Measurements from ENCODE around the gene LHX6.

LHX6 gene

DNA sequence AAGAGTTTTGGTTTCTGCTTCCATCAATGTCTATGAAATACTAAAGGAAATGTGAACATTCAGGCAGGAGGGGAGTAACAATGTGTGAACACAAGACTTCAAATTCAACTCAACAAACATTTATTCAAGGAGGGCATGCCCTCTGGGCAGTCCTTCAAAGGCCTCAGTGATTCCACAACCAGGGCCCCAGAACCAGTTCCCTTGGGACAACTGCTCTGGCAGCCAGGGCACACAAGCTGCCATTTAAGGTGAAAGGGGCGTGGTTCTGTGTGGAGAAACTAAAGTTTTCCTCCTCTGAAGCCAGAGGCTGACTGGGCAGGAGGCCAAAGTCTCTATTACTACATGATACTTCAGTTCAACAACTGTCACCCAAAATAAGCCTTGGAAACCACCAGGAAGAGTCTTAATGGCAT lies 32.7 kb upstream of the LHX6 start:
- H3K4me1 ChIP-seq (ENCODE audit: control insufficient read depth, insufficient read depth, low read length): peaks cover 11% of the 10 kb centered on the region
- H3K27me3 ChIP-seq (ENCODE audit: control insufficient read depth, insufficient read depth, low read length): no peaks in the 10 kb centered on the region
- H3K4me3 ChIP-seq (ENCODE audit: low read depth, low read length): no peak overlapping the region
- H3K27ac ChIP-seq (ENCODE audit: low read depth, low read length): no peak overlapping the region
- no peaks in the 10 kb centered on the region for H3K9me3 ChIP-seq (ENCODE audit: control insufficient read depth, insufficient read depth, low read depth, low read length)
- H3K9ac ChIP-seq (ENCODE audit: low read length): no peak overlapping the region
- peaks cover 27% of the 10 kb centered on the region for H3K36me3 ChIP-seq (ENCODE audit: control insufficient read depth, insufficient read depth, low read length)

DNA sequence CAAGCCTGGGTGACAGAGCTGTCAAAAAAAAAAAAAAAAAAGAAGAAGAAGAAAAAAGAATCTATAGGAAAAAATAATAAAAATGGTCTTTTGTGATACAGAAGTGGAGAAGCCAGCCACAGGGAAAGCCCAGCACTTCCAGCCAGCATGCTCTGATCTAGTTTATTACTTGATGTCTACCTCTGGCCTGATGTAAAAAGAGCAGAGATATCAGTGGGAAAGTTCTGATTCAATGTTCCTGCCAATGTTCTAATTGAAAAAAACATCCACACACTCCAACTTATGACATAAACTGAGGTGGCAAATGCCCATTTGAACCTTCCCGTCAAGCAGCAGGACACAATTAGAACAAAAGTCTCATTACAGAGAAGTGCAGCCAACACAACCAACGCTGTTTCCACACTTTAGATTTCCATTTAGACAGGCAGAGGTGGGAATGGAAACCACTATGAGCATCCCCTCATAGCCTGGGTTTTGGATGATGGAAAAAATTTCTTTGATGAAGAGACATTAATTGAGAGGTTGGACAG lies 30.2 kb upstream of the LHX6 start:
- H3K36me3 ChIP-seq (ENCODE audit: control insufficient read depth, insufficient read depth, low read length): peaks cover 31% of the 10 kb centered on the region
- H3K4me1 ChIP-seq (ENCODE audit: control insufficient read depth, insufficient read depth, low read length): peaks cover 11% of the 10 kb centered on the region

DNA sequence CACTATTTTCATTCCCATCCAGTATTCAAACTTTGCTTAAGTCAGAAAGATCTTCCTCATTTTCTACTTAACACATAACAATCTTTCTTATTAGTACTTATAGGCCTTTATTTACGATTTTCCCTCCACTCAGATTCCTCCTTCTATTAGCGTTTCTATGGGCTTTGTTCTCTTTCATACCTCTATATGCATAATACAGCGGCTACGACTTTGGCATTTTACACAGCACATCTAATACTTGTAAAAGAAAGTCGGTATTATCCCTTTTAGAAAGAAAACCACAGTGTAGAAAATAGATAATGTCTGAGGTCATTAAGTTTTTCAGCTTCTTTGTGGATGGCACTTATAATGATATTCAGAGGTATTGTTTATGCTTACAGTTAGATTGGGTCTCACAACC lies 27.4 kb upstream of the LHX6 start:
- Histone ChIP-seq H3K27ac (ENCODE audit: low read depth, low read length) (no peak overlapping the region), H3K9ac (ENCODE audit: low read length) (no peak overlapping the region), H3K36me3 (ENCODE audit: control insufficient read depth, insufficient read depth, low read length) (peaks cover 38% of the 10 kb centered on the region), H3K4me3 (ENCODE audit: low read depth, low read length) (no peak overlapping the region), H3K9me3 (ENCODE audit: control insufficient read depth, insufficient read depth, low read depth, low read length) (no peaks in the 10 kb centered on the region), H3K4me1 (ENCODE audit: control insufficient read depth, insufficient read depth, low read length) (peaks cover 20% of the 10 kb centered on the region), H3K27me3 (ENCODE audit: control insufficient read depth, insufficient read depth, low read length) (no peaks in the 10 kb centered on the region)

More for the DNA sequence above, 30.2 kb upstream of the LHX6 start:
- H3K27ac ChIP-seq (ENCODE audit: low read depth, low read length): no peak overlapping the region
- no peaks in the 10 kb centered on the region for H3K27me3 ChIP-seq (ENCODE audit: control insufficient read depth, insufficient read depth, low read length)
- no peak overlapping the region for H3K9ac ChIP-seq (ENCODE audit: low read length)
- no peak overlapping the region for H3K4me3 ChIP-seq (ENCODE audit: low read depth, low read length)
- H3K9me3 ChIP-seq (ENCODE audit: control insufficient read depth, insufficient read depth, low read depth, low read length): no peaks in the 10 kb centered on the region

DNA sequence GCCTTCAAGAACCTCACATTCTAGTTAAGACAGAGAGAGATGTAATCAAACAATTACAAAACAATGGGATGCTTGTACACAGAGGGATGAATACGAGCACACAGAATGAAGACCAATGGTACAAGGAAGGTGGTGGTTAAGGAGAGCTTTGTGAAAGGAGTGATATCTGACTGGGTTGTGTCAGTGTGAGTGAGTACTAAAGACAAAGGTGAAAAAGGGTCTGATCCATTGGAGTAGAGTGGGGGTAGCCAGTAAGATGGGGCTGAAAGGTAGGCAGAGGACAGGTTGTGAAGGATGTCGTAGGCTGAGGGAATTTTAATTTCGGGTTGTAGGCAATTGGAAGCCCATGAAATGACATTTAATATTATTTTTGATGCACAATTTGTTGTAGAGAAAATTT lies 26.0 kb upstream of the LHX6 start:
- no peak overlapping the region for H3K4me3 ChIP-seq (ENCODE audit: low read depth, low read length)
- peaks cover 20% of the 10 kb centered on the region for H3K4me1 ChIP-seq (ENCODE audit: control insufficient read depth, insufficient read depth, low read length)
- H3K27me3 ChIP-seq (ENCODE audit: control insufficient read depth, insufficient read depth, low read length): no peaks in the 10 kb centered on the region
- no peaks in the 10 kb centered on the region for H3K9me3 ChIP-seq (ENCODE audit: control insufficient read depth, insufficient read depth, low read depth, low read length)
- H3K9ac ChIP-seq (ENCODE audit: low read length): no peak overlapping the region
- H3K27ac ChIP-seq (ENCODE audit: low read depth, low read length): no peak overlapping the region
- H3K36me3 ChIP-seq (ENCODE audit: control insufficient read depth, insufficient read depth, low read length): peaks cover 35% of the 10 kb centered on the region

DNA sequence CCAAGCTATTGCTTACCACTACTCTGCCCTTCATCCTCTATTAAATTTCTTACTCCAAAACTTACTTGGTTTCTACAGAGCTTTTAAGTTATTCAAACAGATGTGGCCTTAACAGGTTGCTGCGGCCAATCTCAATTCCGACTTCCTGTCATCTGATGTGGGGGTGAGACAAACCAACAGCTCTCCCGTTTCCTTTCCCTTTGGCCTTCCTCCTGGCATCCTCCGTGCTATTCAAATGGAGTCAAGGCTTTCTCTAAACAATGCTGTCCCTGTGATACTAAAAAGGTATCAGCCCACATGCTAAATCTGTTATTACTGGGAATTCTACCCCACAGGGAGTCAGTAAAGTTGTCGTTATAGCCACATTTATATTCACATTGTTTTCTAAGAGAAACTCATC lies 24.0 kb upstream of the LHX6 start:
- Histone ChIP-seq H3K27me3 (ENCODE audit: control insufficient read depth, insufficient read depth, low read length) (no peaks in the 10 kb centered on the region), H3K36me3 (ENCODE audit: control insufficient read depth, insufficient read depth, low read length) (peaks cover 40% of the 10 kb centered on the region), H3K4me1 (ENCODE audit: control insufficient read depth, insufficient read depth, low read length) (peaks cover 20% of the 10 kb centered on the region), H3K9me3 (ENCODE audit: control insufficient read depth, insufficient read depth, low read depth, low read length) (no peaks in the 10 kb centered on the region), H3K4me3 (ENCODE audit: low read depth, low read length) (no peak overlapping the region), H3K9ac (ENCODE audit: low read length) (no peak overlapping the region), H3K27ac (ENCODE audit: low read depth, low read length) (no peak overlapping the region)

DNA sequence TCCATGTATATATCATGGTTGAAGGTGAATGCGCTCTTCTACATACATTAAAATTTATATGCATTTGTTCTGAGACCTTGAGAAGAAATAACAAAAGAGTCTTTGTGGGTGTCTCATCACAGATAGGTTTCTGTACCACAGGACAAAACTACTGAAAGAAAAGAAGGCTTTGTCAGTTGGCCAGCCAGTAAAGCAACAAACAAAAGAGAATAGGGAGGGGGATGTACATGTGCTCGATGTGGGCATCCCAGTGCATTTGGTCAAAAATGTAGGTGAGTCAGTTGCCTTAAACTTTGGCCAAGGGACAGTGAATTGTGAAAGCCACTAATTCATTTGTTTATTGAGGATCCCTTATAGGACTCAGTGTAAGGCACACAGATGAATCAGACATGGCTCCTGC lies 22.6 kb upstream of the LHX6 start:
- Histone ChIP-seq H3K27me3 (ENCODE audit: control insufficient read depth, insufficient read depth, low read length) (no peaks in the 10 kb centered on the region), H3K9me3 (ENCODE audit: control insufficient read depth, insufficient read depth, low read depth, low read length) (no peaks in the 10 kb centered on the region), H3K4me3 (ENCODE audit: low read depth, low read length) (no peak overlapping the region), H3K27ac (ENCODE audit: low read depth, low read length) (no peak overlapping the region), H3K36me3 (ENCODE audit: control insufficient read depth, insufficient read depth, low read length) (peaks cover 52% of the 10 kb centered on the region), H3K4me1 (ENCODE audit: control insufficient read depth, insufficient read depth, low read length) (peaks cover 20% of the 10 kb centered on the region), H3K9ac (ENCODE audit: low read length) (no peak overlapping the region)

DNA sequence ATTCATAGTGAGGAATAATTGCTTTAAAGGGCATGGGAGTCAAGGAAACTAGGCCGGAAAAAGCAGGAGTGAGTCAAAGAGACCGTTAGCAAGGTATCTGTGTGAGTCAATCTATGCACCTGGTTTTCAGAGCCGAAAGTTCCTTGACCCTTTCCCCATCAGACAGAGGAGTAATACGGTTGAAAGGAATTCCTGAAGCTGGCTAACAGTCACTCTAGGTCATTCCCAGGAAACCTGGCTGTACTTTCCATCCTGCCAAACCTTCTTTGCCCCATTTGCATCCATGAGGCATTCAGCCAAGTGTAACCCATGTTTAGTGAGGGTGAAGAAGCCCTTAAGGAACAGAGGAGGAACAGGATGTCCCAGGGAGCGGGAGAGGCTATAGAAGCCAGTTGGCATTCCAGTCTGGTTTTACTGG lies 19.7 kb upstream of the LHX6 start:
- H3K9ac ChIP-seq (ENCODE audit: low read length): no peak overlapping the region
- no peak overlapping the region for H3K27ac ChIP-seq (ENCODE audit: low read depth, low read length)
- peaks cover 70% of the 10 kb centered on the region for H3K36me3 ChIP-seq (ENCODE audit: control insufficient read depth, insufficient read depth, low read length)

DNA sequence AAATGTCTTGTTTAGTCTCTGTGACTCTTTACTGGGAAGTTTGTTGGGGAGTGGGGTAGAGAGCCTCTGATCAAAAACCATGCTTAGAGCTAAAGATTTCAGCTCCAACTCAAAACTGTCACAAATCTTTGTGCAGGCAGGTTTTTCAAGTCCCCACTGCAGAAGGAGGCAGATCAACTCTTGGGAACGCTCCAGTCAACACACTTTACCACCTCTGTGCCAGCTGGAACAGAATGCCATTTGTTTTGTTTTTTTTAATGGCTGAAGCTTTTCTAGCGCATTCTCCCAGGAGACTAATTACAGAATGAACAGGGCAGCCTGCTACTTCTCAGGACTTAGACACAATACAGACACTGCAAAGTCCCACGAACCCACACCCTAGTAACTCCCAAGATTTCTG lies 17.9 kb upstream of the LHX6 start:
- H3K9ac ChIP-seq (ENCODE audit: low read length): no peak overlapping the region

More for the DNA sequence above, 19.7 kb upstream of the LHX6 start:
- Histone ChIP-seq H3K9me3 (ENCODE audit: control insufficient read depth, insufficient read depth, low read depth, low read length) (no peaks in the 10 kb centered on the region), H3K27me3 (ENCODE audit: control insufficient read depth, insufficient read depth, low read length) (no peaks in the 10 kb centered on the region), H3K4me3 (ENCODE audit: low read depth, low read length) (no peak overlapping the region), H3K4me1 (ENCODE audit: control insufficient read depth, insufficient read depth, low read length) (peaks cover 12% of the 10 kb centered on the region)

DNA sequence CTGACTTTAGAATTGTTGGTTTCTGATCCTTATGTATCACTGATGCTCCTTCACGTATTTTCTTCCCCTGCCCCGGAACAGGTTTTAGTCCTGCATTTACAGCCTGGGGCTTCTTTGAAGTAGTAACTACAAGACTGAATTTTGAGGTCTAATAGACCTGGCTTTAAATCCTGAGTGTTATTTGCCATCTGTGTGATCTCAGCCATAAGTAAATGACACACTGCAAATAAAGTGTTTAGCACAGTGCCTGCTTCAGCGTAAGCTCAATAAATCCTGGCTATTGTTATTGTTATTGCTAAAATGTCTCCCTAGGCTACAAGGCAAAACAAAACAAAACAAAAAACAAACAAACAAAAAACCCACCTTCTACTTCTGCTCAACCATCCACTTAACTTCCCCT lies 15.6 kb upstream of the LHX6 start:
- no peak overlapping the region for H3K4me3 ChIP-seq (ENCODE audit: low read depth, low read length)
- peaks cover 76% of the 10 kb centered on the region for H3K36me3 ChIP-seq (ENCODE audit: control insufficient read depth, insufficient read depth, low read length)
- no peak overlapping the region for H3K9ac ChIP-seq (ENCODE audit: low read length)
- H3K4me1 ChIP-seq (ENCODE audit: control insufficient read depth, insufficient read depth, low read length): no peaks in the 10 kb centered on the region
- no peak overlapping the region for H3K27ac ChIP-seq (ENCODE audit: low read depth, low read length)
- H3K27me3 ChIP-seq (ENCODE audit: control insufficient read depth, insufficient read depth, low read length): no peaks in the 10 kb centered on the region
- H3K9me3 ChIP-seq (ENCODE audit: control insufficient read depth, insufficient read depth, low read depth, low read length): no peaks in the 10 kb centered on the region

More for the DNA sequence above, 17.9 kb upstream of the LHX6 start:
- no peak overlapping the region for H3K27ac ChIP-seq (ENCODE audit: low read depth, low read length)
- no peaks in the 10 kb centered on the region for H3K9me3 ChIP-seq (ENCODE audit: control insufficient read depth, insufficient read depth, low read depth, low read length)
- H3K4me3 ChIP-seq (ENCODE audit: low read depth, low read length): no peak overlapping the region
- H3K36me3 ChIP-seq (ENCODE audit: control insufficient read depth, insufficient read depth, low read length): peaks cover 80% of the 10 kb centered on the region
- H3K4me1 ChIP-seq (ENCODE audit: control insufficient read depth, insufficient read depth, low read length): no peaks in the 10 kb centered on the region
- H3K27me3 ChIP-seq (ENCODE audit: control insufficient read depth, insufficient read depth, low read length): no peaks in the 10 kb centered on the region

DNA sequence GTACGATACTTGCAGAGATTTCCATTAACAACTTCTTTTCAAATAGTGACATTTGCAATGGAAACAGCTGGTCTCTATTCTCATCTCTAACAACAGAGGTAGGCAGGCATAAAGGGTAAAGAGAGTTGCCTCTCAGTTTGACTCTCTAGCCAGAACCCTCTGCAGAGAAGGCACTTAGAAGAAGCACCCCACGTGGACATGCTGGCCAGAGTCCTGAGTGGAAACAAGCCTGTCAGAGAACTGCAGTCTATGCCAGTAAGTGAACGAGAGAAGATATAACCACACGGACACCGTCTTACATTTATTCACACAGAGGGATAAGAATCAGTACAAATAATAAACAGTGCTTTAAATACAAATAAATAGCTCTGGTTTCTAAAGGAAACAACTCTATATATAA lies 11.0 kb upstream of the LHX6 start:
- H3K9me3 ChIP-seq (ENCODE audit: control insufficient read depth, insufficient read depth, low read depth, low read length): no peaks in the 10 kb centered on the region
- H3K36me3 ChIP-seq (ENCODE audit: control insufficient read depth, insufficient read depth, low read length): peaks cover 44% of the 10 kb centered on the region
- no peak overlapping the region for H3K4me3 ChIP-seq (ENCODE audit: low read depth, low read length)
- no peaks in the 10 kb centered on the region for H3K4me1 ChIP-seq (ENCODE audit: control insufficient read depth, insufficient read depth, low read length)
- H3K9ac ChIP-seq (ENCODE audit: low read length): no peak overlapping the region
- H3K27ac ChIP-seq (ENCODE audit: low read depth, low read length): no peak overlapping the region
- H3K27me3 ChIP-seq (ENCODE audit: control insufficient read depth, insufficient read depth, low read length): 0 out of 2 replicates have a peak, but pooled peaks cover 1% of the 10 kb centered on the region

DNA sequence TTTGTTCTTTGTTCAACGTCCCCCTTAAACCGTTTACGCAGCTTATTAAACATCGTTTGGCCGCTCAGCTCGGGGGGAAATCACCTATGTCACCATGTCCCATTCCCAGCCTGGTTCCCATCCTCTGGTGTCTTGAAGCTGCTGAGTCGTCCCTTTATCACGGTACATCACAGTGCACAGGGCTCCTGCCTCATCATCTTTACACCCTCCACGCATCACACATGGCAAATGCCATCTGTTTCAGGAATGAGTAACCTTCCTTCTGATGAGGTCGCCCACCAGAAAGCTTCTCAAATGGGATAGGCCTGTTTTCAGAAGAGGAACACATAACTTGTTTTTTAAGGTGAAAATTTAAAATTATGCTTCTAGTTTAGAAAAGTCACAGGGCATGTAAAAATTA lies 7.9 kb upstream of the LHX6 start:
- peaks cover 15% of the 10 kb centered on the region for H3K36me3 ChIP-seq (ENCODE audit: control insufficient read depth, insufficient read depth, low read length)
- no peak overlapping the region for H3K4me3 ChIP-seq (ENCODE audit: low read depth, low read length)
- H3K9me3 ChIP-seq (ENCODE audit: control insufficient read depth, insufficient read depth, low read depth, low read length): no peaks in the 10 kb centered on the region
- no peaks in the 10 kb centered on the region for H3K4me1 ChIP-seq (ENCODE audit: control insufficient read depth, insufficient read depth, low read length)
- no peak overlapping the region for H3K9ac ChIP-seq (ENCODE audit: low read length)
- H3K27me3 ChIP-seq (ENCODE audit: control insufficient read depth, insufficient read depth, low read length): peaks cover 26% of the 10 kb centered on the region
- H3K27ac ChIP-seq (ENCODE audit: low read depth, low read length): no peak overlapping the region
